Measurements from ENCODE around the gene CTNNA3. TPM values are rescaled to one million over a fixed set of nuclear protein-coding genes. Genes with fewer than 3 reads are reported as not detected.

Gene CTNNA3
- total RNA-seq, 4 donors from 2014 or later = 1.5 to 9.8 (median 4.3) TPM

- Histone ChIP-seq H3K9me3 (no peaks in the 10 kb centered on the region), H3K27me3 (no peaks in the 10 kb centered on the region), H3K36me3 (no peaks in the 10 kb centered on the region), H3K27ac (no peak overlapping the region), H3K4me1 (no peaks in the 10 kb centered on the region), H3K4me3 (no peak overlapping the region)
- no peak for DNase-seq
- intact Hi-C loops (cut with DNase I; ENCODE audit: low total_unique reads) = no loop called here
- no peak for TF ChIP-seq POLR2A (IDR thresholded peaks at IDR 0.05)
- TF ChIP-seq, protein P1, sequence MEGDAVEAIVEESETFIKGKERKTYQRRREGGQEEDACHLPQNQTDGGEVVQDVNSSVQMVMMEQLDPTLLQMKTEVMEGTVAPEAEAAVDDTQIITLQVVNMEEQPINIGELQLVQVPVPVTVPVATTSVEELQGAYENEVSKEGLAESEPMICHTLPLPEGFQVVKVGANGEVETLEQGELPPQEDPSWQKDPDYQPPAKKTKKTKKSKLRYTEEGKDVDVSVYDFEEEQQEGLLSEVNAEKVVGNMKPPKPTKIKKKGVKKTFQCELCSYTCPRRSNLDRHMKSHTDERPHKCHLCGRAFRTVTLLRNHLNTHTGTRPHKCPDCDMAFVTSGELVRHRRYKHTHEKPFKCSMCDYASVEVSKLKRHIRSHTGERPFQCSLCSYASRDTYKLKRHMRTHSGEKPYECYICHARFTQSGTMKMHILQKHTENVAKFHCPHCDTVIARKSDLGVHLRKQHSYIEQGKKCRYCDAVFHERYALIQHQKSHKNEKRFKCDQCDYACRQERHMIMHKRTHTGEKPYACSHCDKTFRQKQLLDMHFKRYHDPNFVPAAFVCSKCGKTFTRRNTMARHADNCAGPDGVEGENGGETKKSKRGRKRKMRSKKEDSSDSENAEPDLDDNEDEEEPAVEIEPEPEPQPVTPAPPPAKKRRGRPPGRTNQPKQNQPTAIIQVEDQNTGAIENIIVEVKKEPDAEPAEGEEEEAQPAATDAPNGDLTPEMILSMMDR (IDR thresholded peaks at IDR 0.05) = no peak
Measured at GRCh38 chr10:66809402-66809801, 886.6 kb downstream of the CTNNA3 start.

- intact Hi-C loops (cut with DNase I; ENCODE audit: low total_unique reads) = no loop called here
- H3K4me1 ChIP-seq = no peaks in the 10 kb centered on the region
- no peak overlapping the region for H3K27ac ChIP-seq
- H3K27me3 ChIP-seq = no peaks in the 10 kb centered on the region
- TF ChIP-seq, protein P1 (IDR thresholded peaks at IDR 0.05) = no peak
- no peak for TF ChIP-seq POLR2A (IDR thresholded peaks at IDR 0.05)
- H3K36me3 ChIP-seq = no peaks in the 10 kb centered on the region
- no peak for DNase-seq
- no peaks in the 10 kb centered on the region for H3K9me3 ChIP-seq
- no peak overlapping the region for H3K4me3 ChIP-seq
Measured at GRCh38 chr10:66805612-66806011, 890.4 kb downstream of the CTNNA3 start.

- TF ChIP-seq POLR2A (IDR thresholded peaks at IDR 0.05) = no peak
- TF ChIP-seq, protein P1 (IDR thresholded peaks at IDR 0.05) = no peak
- H3K27ac ChIP-seq = no peak overlapping the region
- H3K36me3 ChIP-seq = no peaks in the 10 kb centered on the region
- no peak overlapping the region for H3K4me3 ChIP-seq
- H3K9me3 ChIP-seq = no peaks in the 10 kb centered on the region
- DNase-seq = no peak
- H3K27me3 ChIP-seq = no peaks in the 10 kb centered on the region
- H3K4me1 ChIP-seq = no peaks in the 10 kb centered on the region
- intact Hi-C loops (cut with DNase I; ENCODE audit: low total_unique reads) = no loop called here
Measured at GRCh38 chr10:66804962-66805361, 891.0 kb downstream of the CTNNA3 start.

GRCh38 chr10:66803174-66803573, 892.8 kb downstream of the CTNNA3 start:
- no peak for DNase-seq
- no peaks in the 10 kb centered on the region for H3K4me1 ChIP-seq
- intact Hi-C loops (cut with DNase I; ENCODE audit: low total_unique reads) = no loop called here
- TF ChIP-seq, protein P1 (IDR thresholded peaks at IDR 0.05) = no peak
- no peak for TF ChIP-seq POLR2A (IDR thresholded peaks at IDR 0.05)
- H3K27ac ChIP-seq = no peak overlapping the region
- H3K4me3 ChIP-seq = no peak overlapping the region
- H3K36me3 ChIP-seq = no peaks in the 10 kb centered on the region
- no peaks in the 10 kb centered on the region for H3K27me3 ChIP-seq
- H3K9me3 ChIP-seq = no peaks in the 10 kb centered on the region

DNA sequence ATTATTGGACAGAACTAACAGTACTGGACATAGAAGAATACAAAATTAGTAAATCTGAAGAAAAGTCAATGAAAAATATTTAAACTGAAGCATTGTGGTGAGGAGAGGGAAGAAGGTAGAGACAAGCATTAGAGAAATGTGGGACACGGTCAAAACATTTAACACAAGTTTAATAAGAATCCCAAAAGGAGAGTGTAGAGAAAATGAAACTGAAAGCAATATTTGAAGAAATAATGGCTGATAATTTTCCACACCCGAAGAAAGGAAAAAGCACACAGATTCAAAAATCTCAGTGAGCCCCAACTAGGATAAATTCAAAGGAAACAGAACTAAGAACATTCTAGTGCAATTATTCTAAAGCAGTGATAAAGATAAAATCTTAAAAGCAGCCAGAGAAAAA, 896.5 kb downstream of the CTNNA3 start:
- Histone ChIP-seq H3K27me3 (no peaks in the 10 kb centered on the region), H3K4me3 (no peak overlapping the region), H3K27ac (no peak overlapping the region), H3K36me3 (no peaks in the 10 kb centered on the region), H3K9me3 (no peaks in the 10 kb centered on the region), H3K4me1 (no peaks in the 10 kb centered on the region)
- TF ChIP-seq POLR2A (IDR thresholded peaks at IDR 0.05) = no peak
- TF ChIP-seq, protein P1 (IDR thresholded peaks at IDR 0.05) = no peak
- intact Hi-C loops (cut with DNase I; ENCODE audit: low total_unique reads) = no loop called here
- DNase-seq = no peak

All from uterus (tissue), 4 donors.